Fibroblast of villous mesenchyme (primary cell): ENCODE results near the gene DRC1. TPM values are rescaled to one million over a fixed set of nuclear protein-coding genes. Genes with fewer than 3 reads are reported as not detected.

Experiments used
- DNase-seq: peaks from one replicate; pipeline ENCODE4 v3.0.0-alpha.2; 2010; ENCODE audit warnings: low read depth
- H3K4me3 ChIP-seq: 2 replicates; pipeline ENCODE4 v1.5.1; 2011; ENCODE audit warnings: low read depth, mild to moderate bottlenecking, low read length
- CTCF ChIP-seq: IDR thresholded peaks from 2 replicates; pipeline ENCODE4 v1.5.1; 2012; ENCODE audit warnings: low read depth, mild to moderate bottlenecking, low read length; ENCODE audit not compliant: insufficient read depth
- total RNA-seq: library from RNA; depleted of rRNA; stranded (reverse); fragments of >200 nt; gene quantifications from 2 replicates; pipeline ENCODE4 v1.2.3, GENCODE V29; 2012

Gene DRC1
- total RNA-seq, 1 donor: not detected

- TF ChIP-seq CTCF: no peak
- no peak overlapping the region for H3K4me3 ChIP-seq
- no peak for DNase-seq
Observed at GRCh38 chr2:26442301-26442700, 40.6 kb downstream of the DRC1 start.

GRCh38 chr2:26442707-26443106, 41.0 kb downstream of the DRC1 start:
- TF ChIP-seq CTCF: no peak
- no peak overlapping the region for H3K4me3 ChIP-seq
- no peak for DNase-seq

- DNase-seq: no peak
- H3K4me3 ChIP-seq: no peak overlapping the region
- TF ChIP-seq CTCF: no peak
Observed at GRCh38 chr2:26444236-26444635, 42.5 kb downstream of the DRC1 start.

GRCh38 chr2:26448651-26449050, 46.9 kb downstream of the DRC1 start:
- DNase-seq: no peak
- no peak for TF ChIP-seq CTCF
- H3K4me3 ChIP-seq: no peak overlapping the region

GRCh38 chr2:26449278-26450030, 47.7 kb downstream of the DRC1 start:
- no peak overlapping the region for H3K4me3 ChIP-seq
- DNase-seq: no peak
- no peak for TF ChIP-seq CTCF

- H3K4me3 ChIP-seq: no peak overlapping the region
- DNase-seq: no peak
- no peak for TF ChIP-seq CTCF
Observed at GRCh38 chr2:26450031-26450635, 48.4 kb downstream of the DRC1 start.
